GM21360 (cell line): Measurements from ENCODE around the gene SHBG.
"Not testable (repeated sequence)": the region's sequence is repeated elsewhere in the genome, so short reads cannot be mapped to it uniquely, and the experiment has no call there.

Experiments
- ATAC-seq: cut with Tn5 transposase; IDR thresholded peaks from one replicate; pipeline ENCODE4 v1.9.1; 2021; ENCODE audit warnings: mild to moderate bottlenecking, moderate library complexity; ENCODE audit not compliant: unreplicated experiment

The SHBG gene

GRCh38 chr17:7629939-7630571 lies at the start of gene SHBG:
SHBG (plus strand) TSS chr17:7630135; CDS start chr17:7630173, 38 bp downstream.
- ATAC-seq, result no peak

- no peak for ATAC-seq
Measured at GRCh38 chr17:7580604-7581575, 49.0 kb upstream of the SHBG start.

GRCh38 chr17:7582396-7583252 lies 47.3 kb upstream of the SHBG start:
- no peak for ATAC-seq

- peak; percentile 56 for ATAC-seq
Measured at GRCh38 chr17:7583253-7584109, 46.5 kb upstream of the SHBG start, which contains the start of gene MPDU1. MPDU1 (plus strand) TSS chr17:7583852; CDS start chr17:7583863, 11 bp downstream.

GRCh38 chr17:7586673-7587419 lies 43.1 kb upstream of the SHBG start:
- ATAC-seq, result no peak

GRCh38 chr17:7587420-7588151 lies 42.3 kb upstream of the SHBG start:
- ATAC-seq, result no peak

- no peak for ATAC-seq
Measured at GRCh38 chr17:7588553-7589203, 41.3 kb upstream of the SHBG start.

GRCh38 chr17:7589204-7589868 lies 40.6 kb upstream of the SHBG start:
- no peak for ATAC-seq

GRCh38 chr17:7589891-7590691 lies 39.8 kb upstream of the SHBG start, which contains the start of gene SOX15:
SOX15 (minus strand) TSS chr17:7590094; CDS start chr17:7589676, 418 bp downstream.
- ATAC-seq, result no peak

GRCh38 chr17:7590743-7591142 lies 39.2 kb upstream of the SHBG start:
- ATAC-seq, result no peak

- ATAC-seq, result no peak
Measured at GRCh38 chr17:7591596-7591995, 38.3 kb upstream of the SHBG start.

- ATAC-seq, result no peak
Measured at GRCh38 chr17:7592422-7593021, 37.4 kb upstream of the SHBG start.

- ATAC-seq, result no peak
Measured at GRCh38 chr17:7593296-7593695, 36.6 kb upstream of the SHBG start.

GRCh38 chr17:7597561-7597960 lies 32.4 kb upstream of the SHBG start:
- ATAC-seq, result not testable (repeated sequence)

GRCh38 chr17:7606280-7606679 lies 23.7 kb upstream of the SHBG start:
- ATAC-seq, result no peak

GRCh38 chr17:7610641-7611040 lies 19.3 kb upstream of the SHBG start:
- no peak for ATAC-seq
